NCI-H345 treated with DMSO at 0.1 percent for 48 hours (cell line): ENCODE measurements around the gene BAIAP2L2.

Source experiments
- DNase-seq: peaks from one replicate; lab custom pipeline; 2025; ENCODE audit not compliant: unreplicated experiment; lab: John Stamatoyannopoulos, UW

Gene BAIAP2L2

GRCh38 chr22:38070250-38070921 lies 40.1 kb downstream of the BAIAP2L2 start:
- DNase-seq, result no peak

- DNase-seq, result no peak
These were observed 40.9 kb downstream of the BAIAP2L2 start for GRCh38 chr22:38069372-38070249.

GRCh38 chr22:38068641-38069371 lies 41.7 kb downstream of the BAIAP2L2 start:
- DNase-seq, result no peak

GRCh38 chr22:38067761-38068360 lies 42.6 kb downstream of the BAIAP2L2 start:
- DNase-seq, result no peak

- no peak for DNase-seq
These were observed 43.5 kb downstream of the BAIAP2L2 start for GRCh38 chr22:38067028-38067415.

GRCh38 chr22:38066381-38067027 lies 44.0 kb downstream of the BAIAP2L2 start:
- DNase-seq, result no peak

- no peak for DNase-seq
These were observed 44.9 kb downstream of the BAIAP2L2 start for GRCh38 chr22:38065539-38065938.

- DNase-seq, result no peak
These were observed 47.7 kb downstream of the BAIAP2L2 start for GRCh38 chr22:38062791-38063190.

GRCh38 chr22:38056969-38057891 lies 53.3 kb downstream of the BAIAP2L2 start, which contains the start of gene PICK1:
Gene PICK1 (plus strand): TSS chr22:38057404. CDS start chr22:38057810, 406 bp downstream.
- DNase-seq, result peak; percentile 78

GRCh38 chr22:38051900-38052862 lies 58.3 kb downstream of the BAIAP2L2 start:
- DNase-seq, result peak; percentile 36

- no peak for DNase-seq
These were observed 59.2 kb downstream of the BAIAP2L2 start for GRCh38 chr22:38051261-38051660.

- no peak for DNase-seq
These were observed 59.8 kb downstream of the BAIAP2L2 start for GRCh38 chr22:38050720-38051119.

GRCh38 chr22:38049812-38050619 lies 60.5 kb downstream of the BAIAP2L2 start:
- DNase-seq, result no peak

- no peak for DNase-seq
These were observed 64.3 kb downstream of the BAIAP2L2 start for GRCh38 chr22:38046070-38046748.

GRCh38 chr22:38043151-38044039 lies 67.1 kb downstream of the BAIAP2L2 start:
- no peak for DNase-seq

- no peak for DNase-seq
These were observed 68.0 kb downstream of the BAIAP2L2 start for GRCh38 chr22:38042488-38042790.
